Left ventricle myocardium inferior (tissue), 1 donor: Measurements from ENCODE around the gene CLASP2. TPM values are rescaled to one million over a fixed set of nuclear protein-coding genes. Genes with fewer than 3 reads are reported as not detected.

Experiments
- DNase-seq: peaks from one replicate; pipeline ENCODE4 v3.0.0-alpha.2; 2020
- H3K27ac ChIP-seq: fragments of 200-600 bp; replicated peaks from 2 replicates; pipeline ENCODE4 v1.8.0; 2021
- H3K27me3 ChIP-seq: fragments of 200-600 bp; 2 replicates; pipeline ENCODE4 v1.8.0; 2021; ENCODE audit warnings: low read depth
- H3K36me3 ChIP-seq: fragments of 200-600 bp; 2 replicates; pipeline ENCODE4 v1.8.0; 2021
- H3K4me1 ChIP-seq: fragments of 200-600 bp; 2 replicates; pipeline ENCODE4 v1.8.0; 2021
- H3K4me3 ChIP-seq: fragments of 200-600 bp; 2 replicates; pipeline ENCODE4 v1.8.0; 2021; ENCODE audit warnings: mild to moderate bottlenecking, moderate library complexity
- H3K9me3 ChIP-seq: fragments of 200-600 bp; replicated peaks from 2 replicates; pipeline ENCODE4 v1.8.0; 2021
- intact Hi-C: fragments of 100-400 bp; cut with micrococcal nuclease; formaldehyde crosslinking; loops from one replicate; pipeline ENCODE4 v1.11.0; 2022
- total RNA-seq: library from RNA; stranded (reverse); fragmentation: NEBNext Ultra II Directional; extraction: Animal tissue kit (Norgen Biotek cat#: 25700); gene quantifications from one replicate; pipeline ENCODE4 v1.2.1, GENCODE V29; 2021
- TF ChIP-seq, protein P1 (sequence below): fragments of 200-600 bp; IDR thresholded peaks from 2 replicates; pipeline ENCODE4 v1.8.0; 2021; ENCODE audit warnings: antibody characterized with exemption, mild to moderate bottlenecking, borderline replicate concordance
- donor health status: DM: no; HTN: yes; CAD: no; lungs with severe emphysema.

The CLASP2 gene
- total RNA-seq, 1 donor from 2014 or later = 75.0 TPM

GRCh38 chr3:33749546-33750210 lies 31.6 kb upstream of the CLASP2 start:
- Histone ChIP-seq H3K4me1 (no peaks in the 10 kb centered on the region), H3K27me3 (no peaks in the 10 kb centered on the region), H3K4me3 (no peak overlapping the region), H3K27ac (no peak overlapping the region), H3K9me3 (peaks cover 7% of the 10 kb centered on the region), H3K36me3 (no peaks in the 10 kb centered on the region)
- TF ChIP-seq, protein P1, sequence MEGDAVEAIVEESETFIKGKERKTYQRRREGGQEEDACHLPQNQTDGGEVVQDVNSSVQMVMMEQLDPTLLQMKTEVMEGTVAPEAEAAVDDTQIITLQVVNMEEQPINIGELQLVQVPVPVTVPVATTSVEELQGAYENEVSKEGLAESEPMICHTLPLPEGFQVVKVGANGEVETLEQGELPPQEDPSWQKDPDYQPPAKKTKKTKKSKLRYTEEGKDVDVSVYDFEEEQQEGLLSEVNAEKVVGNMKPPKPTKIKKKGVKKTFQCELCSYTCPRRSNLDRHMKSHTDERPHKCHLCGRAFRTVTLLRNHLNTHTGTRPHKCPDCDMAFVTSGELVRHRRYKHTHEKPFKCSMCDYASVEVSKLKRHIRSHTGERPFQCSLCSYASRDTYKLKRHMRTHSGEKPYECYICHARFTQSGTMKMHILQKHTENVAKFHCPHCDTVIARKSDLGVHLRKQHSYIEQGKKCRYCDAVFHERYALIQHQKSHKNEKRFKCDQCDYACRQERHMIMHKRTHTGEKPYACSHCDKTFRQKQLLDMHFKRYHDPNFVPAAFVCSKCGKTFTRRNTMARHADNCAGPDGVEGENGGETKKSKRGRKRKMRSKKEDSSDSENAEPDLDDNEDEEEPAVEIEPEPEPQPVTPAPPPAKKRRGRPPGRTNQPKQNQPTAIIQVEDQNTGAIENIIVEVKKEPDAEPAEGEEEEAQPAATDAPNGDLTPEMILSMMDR = no peak
- DNase-seq = no peak
- intact Hi-C loops = no loop called here

DNA sequence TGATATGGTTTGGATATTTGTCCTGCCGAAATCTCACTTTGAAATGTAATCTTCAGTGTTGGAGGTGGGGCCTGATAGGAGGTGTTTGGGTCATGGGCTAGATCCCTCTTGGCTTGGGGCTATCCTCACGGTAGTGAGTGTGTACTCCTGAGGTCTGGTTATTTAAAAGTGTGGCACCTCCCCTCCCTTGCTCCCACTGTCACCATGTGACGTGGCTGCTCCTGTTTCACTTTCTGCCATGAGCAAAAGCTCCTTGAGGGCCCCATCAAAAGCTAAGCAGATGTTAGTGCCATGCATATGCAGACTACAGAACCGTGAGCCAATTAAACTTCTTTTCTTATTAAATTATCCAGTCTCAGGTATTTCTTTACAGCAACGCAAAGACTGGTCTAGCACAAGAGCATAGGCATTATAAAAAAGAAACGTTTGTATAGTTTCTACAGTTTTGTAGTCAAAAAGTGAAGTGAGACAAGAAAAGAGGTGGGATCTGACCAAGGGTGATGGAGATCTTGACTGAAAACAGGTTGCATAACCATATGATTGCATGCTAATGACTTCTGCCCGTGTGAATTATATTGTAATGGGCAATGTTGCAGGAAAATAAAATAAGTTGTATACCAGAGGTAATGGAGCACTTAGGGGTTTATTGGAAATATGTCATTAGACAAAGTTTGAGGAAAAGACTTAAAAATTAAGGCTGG lies 28.5 kb upstream of the CLASP2 start:
- Histone ChIP-seq H3K4me1 (no peaks in the 10 kb centered on the region), H3K27me3 (peaks cover 1% of the 10 kb centered on the region), H3K4me3 (no peak overlapping the region), H3K27ac (no peak overlapping the region), H3K9me3 (no peaks in the 10 kb centered on the region), H3K36me3 (no peaks in the 10 kb centered on the region)
- TF ChIP-seq, protein P1 = no peak
- intact Hi-C loops = no loop called here
- DNase-seq = no peak

- H3K4me3 ChIP-seq = no peak overlapping the region
- intact Hi-C loops = no loop called here
- no peak for DNase-seq
- H3K9me3 ChIP-seq = peaks cover 8% of the 10 kb centered on the region
- TF ChIP-seq, protein P1 = no peak
- H3K36me3 ChIP-seq = no peaks in the 10 kb centered on the region
- H3K27ac ChIP-seq = no peak overlapping the region
- no peaks in the 10 kb centered on the region for H3K4me1 ChIP-seq
- peaks cover 5% of the 10 kb centered on the region for H3K27me3 ChIP-seq
These were observed 19.1 kb upstream of the CLASP2 start for GRCh38 chr3:33737146-33737545.

GRCh38 chr3:33732394-33732793 lies 14.3 kb upstream of the CLASP2 start:
- H3K36me3 ChIP-seq = no peaks in the 10 kb centered on the region
- H3K4me1 ChIP-seq = no peaks in the 10 kb centered on the region
- DNase-seq = no peak
- no peak overlapping the region for H3K4me3 ChIP-seq
- TF ChIP-seq, protein P1 = no peak
- H3K9me3 ChIP-seq = peaks cover 9% of the 10 kb centered on the region
- no peak overlapping the region for H3K27ac ChIP-seq
- intact Hi-C loops = no loop called here
- no peaks in the 10 kb centered on the region for H3K27me3 ChIP-seq

GRCh38 chr3:33729993-33730392 lies 11.9 kb upstream of the CLASP2 start:
- Histone ChIP-seq H3K4me3 (no peak overlapping the region), H3K27me3 (no peaks in the 10 kb centered on the region), H3K9me3 (peaks cover 9% of the 10 kb centered on the region), H3K27ac (no peak overlapping the region), H3K4me1 (no peaks in the 10 kb centered on the region), H3K36me3 (no peaks in the 10 kb centered on the region)
- intact Hi-C loops = no loop called here
- TF ChIP-seq, protein P1 = no peak
- no peak for DNase-seq
